Choroid plexus epithelial cell (primary cell): Measurements from ENCODE around the gene TAAR5.

Source experiments
- DNase-seq: peaks from one replicate; pipeline ENCODE4 v3.0.0-alpha.2; 2010; ENCODE audit warnings: low read depth
- H3K4me3 ChIP-seq: 2 replicates; pipeline ENCODE4 v1.5.1; 2011; ENCODE audit warnings: low read depth, mild to moderate bottlenecking, control low read depth, low read length, moderate library complexity
- TF ChIP-seq, protein P1 (sequence below): conservative IDR thresholded peaks from 2 replicates; pipeline ENCODE4 v1.5.1; 2011; ENCODE audit warnings: low read depth, mild to moderate bottlenecking, control low read depth, inconsistent platforms, low read length, moderate library complexity

TAAR5 gene

DNA sequence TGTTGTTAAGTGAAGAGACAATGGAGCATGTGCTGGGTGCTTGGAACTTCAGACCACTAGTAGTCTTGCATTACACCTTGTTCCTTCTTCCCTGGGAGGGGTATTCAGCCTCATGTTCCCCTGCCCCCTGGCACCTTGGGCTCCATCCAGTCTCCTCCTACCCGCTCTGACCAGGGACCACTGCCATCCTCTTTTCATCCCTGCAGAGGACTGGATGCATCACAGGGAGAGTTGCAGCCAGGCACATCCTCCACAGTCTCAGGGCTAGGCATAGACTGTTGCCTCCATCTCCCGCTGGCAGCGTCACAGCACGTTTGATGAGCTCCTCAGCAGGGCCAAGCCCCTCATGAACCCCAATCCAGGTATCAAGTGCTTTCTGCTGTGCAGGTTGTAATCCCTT lies 38.3 kb downstream of the TAAR5 start:
- H3K4me3 ChIP-seq, result no peak overlapping the region
- TF ChIP-seq, protein P1, sequence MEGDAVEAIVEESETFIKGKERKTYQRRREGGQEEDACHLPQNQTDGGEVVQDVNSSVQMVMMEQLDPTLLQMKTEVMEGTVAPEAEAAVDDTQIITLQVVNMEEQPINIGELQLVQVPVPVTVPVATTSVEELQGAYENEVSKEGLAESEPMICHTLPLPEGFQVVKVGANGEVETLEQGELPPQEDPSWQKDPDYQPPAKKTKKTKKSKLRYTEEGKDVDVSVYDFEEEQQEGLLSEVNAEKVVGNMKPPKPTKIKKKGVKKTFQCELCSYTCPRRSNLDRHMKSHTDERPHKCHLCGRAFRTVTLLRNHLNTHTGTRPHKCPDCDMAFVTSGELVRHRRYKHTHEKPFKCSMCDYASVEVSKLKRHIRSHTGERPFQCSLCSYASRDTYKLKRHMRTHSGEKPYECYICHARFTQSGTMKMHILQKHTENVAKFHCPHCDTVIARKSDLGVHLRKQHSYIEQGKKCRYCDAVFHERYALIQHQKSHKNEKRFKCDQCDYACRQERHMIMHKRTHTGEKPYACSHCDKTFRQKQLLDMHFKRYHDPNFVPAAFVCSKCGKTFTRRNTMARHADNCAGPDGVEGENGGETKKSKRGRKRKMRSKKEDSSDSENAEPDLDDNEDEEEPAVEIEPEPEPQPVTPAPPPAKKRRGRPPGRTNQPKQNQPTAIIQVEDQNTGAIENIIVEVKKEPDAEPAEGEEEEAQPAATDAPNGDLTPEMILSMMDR, result no peak
- DNase-seq, result no peak

DNA sequence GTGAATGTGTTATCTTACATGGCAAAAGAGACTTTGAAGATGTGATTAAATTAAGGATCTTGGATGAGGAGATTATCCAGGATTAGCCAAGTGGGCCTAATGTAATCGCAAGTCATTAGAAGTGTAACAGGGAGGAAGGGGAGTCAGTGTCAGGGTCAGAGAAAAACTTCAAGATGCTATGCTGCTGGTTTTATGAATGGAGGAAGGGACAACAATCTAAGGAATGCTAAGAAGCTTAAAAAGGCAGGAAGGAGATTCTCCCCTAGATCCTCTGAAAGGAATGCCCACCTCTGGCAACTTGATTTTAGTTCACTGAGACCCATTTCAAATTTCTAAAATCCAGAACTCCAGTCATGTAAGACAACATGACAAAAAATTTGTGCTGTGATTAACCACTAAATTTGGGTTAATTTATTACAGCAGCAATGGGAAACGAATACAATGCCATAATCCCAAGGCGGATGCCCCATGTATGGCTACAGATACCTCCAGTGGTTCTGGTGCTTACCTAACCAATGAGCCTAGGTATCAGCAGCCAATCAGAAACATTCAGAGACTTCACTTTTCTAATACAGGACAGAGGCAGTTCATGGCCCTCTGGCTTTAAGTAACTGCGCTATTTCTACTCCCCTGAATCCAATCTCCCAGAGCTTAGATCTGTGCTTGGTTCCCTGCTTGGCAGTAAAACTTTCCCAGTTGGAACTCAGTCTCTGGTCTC lies 40.6 kb downstream of the TAAR5 start:
- H3K4me3 ChIP-seq, result no peak overlapping the region
- TF ChIP-seq, protein P1, result no peak
- no peak for DNase-seq

DNA sequence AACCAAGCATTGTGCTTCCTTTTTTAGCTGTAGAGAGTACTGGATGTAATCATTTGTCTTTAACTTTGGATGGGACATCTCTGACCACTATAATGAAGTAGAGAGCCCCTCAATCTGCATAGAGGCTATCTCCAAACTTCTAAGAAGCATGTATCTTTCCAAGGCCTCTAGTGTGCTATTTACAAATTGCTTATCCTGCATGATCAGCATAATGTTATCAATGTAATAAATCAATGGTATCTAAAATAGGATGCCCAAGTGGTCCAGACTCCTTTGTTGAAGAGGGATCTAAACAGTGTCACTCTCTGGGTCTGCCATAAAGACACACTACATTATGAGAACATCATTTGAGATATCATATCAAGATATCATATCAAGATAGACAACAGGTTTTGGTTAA lies 44.7 kb downstream of the TAAR5 start:
- no peak for DNase-seq
- TF ChIP-seq, protein P1, result no peak
- H3K4me3 ChIP-seq, result no peak overlapping the region
